GM12801 (cell line): ENCODE data around the gene ATP6V1B1.

Source experiments
- CTCF ChIP-seq: IDR thresholded peaks from one replicate; pipeline ENCODE4 v1.5.1; 2011; ENCODE audit warnings: control low read depth; ENCODE audit not compliant: insufficient read length; ENCODE audit errors: extremely low read depth

The ATP6V1B1 gene

GRCh38 chr2:70946832-70947442 lies 11.2 kb downstream of the ATP6V1B1 start:
- TF ChIP-seq CTCF = peak; percentile 6

- no peak for TF ChIP-seq CTCF
Measured at GRCh38 chr2:70947556-70948184, 12.0 kb downstream of the ATP6V1B1 start.

GRCh38 chr2:70948337-70949003 lies 12.8 kb downstream of the ATP6V1B1 start:
- no peak for TF ChIP-seq CTCF

- no peak for TF ChIP-seq CTCF
Measured at GRCh38 chr2:70949086-70949485, 13.4 kb downstream of the ATP6V1B1 start.

- no peak for TF ChIP-seq CTCF
Measured at GRCh38 chr2:70954886-70955285, 19.2 kb downstream of the ATP6V1B1 start.

- no peak for TF ChIP-seq CTCF
Measured at GRCh38 chr2:70956141-70956540, 20.4 kb downstream of the ATP6V1B1 start.

GRCh38 chr2:70957798-70958197 lies 22.1 kb downstream of the ATP6V1B1 start:
- no peak for TF ChIP-seq CTCF
